H1 (cell line): Measurements from ENCODE around the gene MBD5. TPM values are rescaled to one million over a fixed set of nuclear protein-coding genes. Genes with fewer than 3 reads are reported as not detected.

Experiments used
- CTCF ChIA-PET: fragments of 300-600 bp; sonication (Branson Sonifier 250); formaldehyde crosslinking; loops from one replicate; lab custom pipeline; 2021; ENCODE audit not compliant: partially characterized antibody; lab: Charles Lee
- POLR2A ChIA-PET: fragments of 300-600 bp; sonication (Branson Sonifier 250); formaldehyde crosslinking; loops from one replicate; lab custom pipeline; 2021; ENCODE audit warnings: inconsistent platforms; ENCODE audit not compliant: partially characterized antibody; lab: Charles Lee
- DNase-seq, 2 experiments: peaks; one replicate each; pipeline versions ENCODE4 v3.0.0 to v3.0.0-alpha.2; 2010 to 2022; ENCODE audit warnings: low spot score in 2 of 2, low read depth in 1 of 2, mixed read lengths in 1 of 2
- FAIRE-seq: peaks from 2 replicates; lab custom pipeline; 2011; peaks lifted over from hg19 to GRCh38; lab: Jason Lieb, UNC
- H2AFZ ChIP-seq: 2 replicates; pipeline ENCODE4 v1.8.1; 2012; ENCODE audit warnings: low read length, inconsistent platforms
- H2AK5ac ChIP-seq: 2 replicates; pipeline ENCODE4 v1.6.1; 2013; ENCODE audit warnings: low read depth, low read length
- H2BK120ac ChIP-seq: replicated peaks from 2 replicates; pipeline ENCODE3; 2013; ENCODE audit warnings: low read depth, low read length, inconsistent platforms
- H2BK12ac ChIP-seq: 2 replicates; pipeline ENCODE4 v1.6.1; 2013; ENCODE audit warnings: low read depth, low read length
- H2BK15ac ChIP-seq: 2 replicates; pipeline ENCODE4 v1.6.1; 2013; ENCODE audit warnings: low read length
- H2BK20ac ChIP-seq: 2 replicates; pipeline ENCODE4 v1.6.1; 2013; ENCODE audit warnings: low read length
- H2BK5ac ChIP-seq: 2 replicates; pipeline ENCODE4 v1.6.1; 2013; ENCODE audit warnings: low read depth, low read length
- H3K14ac ChIP-seq: 2 replicates; pipeline ENCODE4 v1.6.1; 2013; ENCODE audit warnings: inconsistent platforms; ENCODE audit not compliant: insufficient read length
- H3K18ac ChIP-seq: 2 replicates; pipeline ENCODE4 v1.6.1; 2013; ENCODE audit warnings: low read length; ENCODE audit errors: extremely low read depth
- H3K23ac ChIP-seq: 2 replicates; pipeline ENCODE4 v1.6.1; 2013; ENCODE audit warnings: inconsistent platforms; ENCODE audit not compliant: insufficient read length
- H3K23me2 ChIP-seq: 2 replicates; pipeline ENCODE4 v1.6.1; 2013; ENCODE audit warnings: low read depth, low read length
- H3K27ac ChIP-seq: 2 replicates; pipeline ENCODE4 v1.6.1; 2011; ENCODE audit warnings: low read depth, low read length, inconsistent platforms
- H3K27me3 ChIP-seq, 4 experiments: replicated peaks in 1 of 4; 1 replicate in 1 of 4; 2 replicates in 3 of 4; pipeline versions ENCODE4 v1.6.1 to v1.8.1; 2011 to 2013; ENCODE audit warnings: low read length in 3 of 4, mild to moderate bottlenecking in 3 of 4, inconsistent platforms in 2 of 4, mixed read lengths in 2 of 4, moderate library complexity in 1 of 4; ENCODE audit not compliant: control insufficient read depth in 3 of 4, insufficient read depth in 3 of 4; ENCODE audit errors: extremely low read depth in 1 of 4
- H3K36me3 ChIP-seq, 4 experiments: 2 replicates each; pipeline versions ENCODE4 v1.6.1 to v1.8.1; 2011 to 2013; ENCODE audit warnings: mild to moderate bottlenecking in 4 of 4, low read length in 3 of 4, moderate library complexity in 2 of 4, control low read depth in 1 of 4, inconsistent platforms in 1 of 4; ENCODE audit not compliant: insufficient read depth in 4 of 4, control insufficient read depth in 2 of 4
- H3K4ac ChIP-seq: replicated peaks from 2 replicates; pipeline ENCODE3; 2013; ENCODE audit warnings: low read length, low read depth, mixed read lengths, inconsistent platforms; ENCODE audit not compliant: insufficient read length
- H3K4me1 ChIP-seq, 4 experiments: replicated peaks in 1 of 4; 1 replicate in 1 of 4; 2 replicates in 3 of 4; pipeline versions ENCODE4 v1.6.1 to v1.8.1; 2011 to 2013; ENCODE audit warnings: low read length in 3 of 4, inconsistent platforms in 2 of 4, mixed read lengths in 1 of 4; ENCODE audit not compliant: insufficient read depth in 4 of 4, control insufficient read depth in 3 of 4
- H3K4me2 ChIP-seq, 2 experiments: 2 replicates each; pipeline versions ENCODE4 v1.6.1 to v1.8.1; 2011 to 2013; ENCODE audit warnings: low read depth in 2 of 2, low read length in 2 of 2, control low read depth in 1 of 2, inconsistent platforms in 1 of 2, mild to moderate bottlenecking in 1 of 2; ENCODE audit not compliant: insufficient read depth in 1 of 2
- H3K4me3 ChIP-seq, 4 experiments: fragments of 200-600, 300-600 bp in 1 of 4; sonication (generic), shearing (Covaris generic), sonication (Bioruptor Twin) in 1 of 4; 2 replicates each; pipeline versions ENCODE4 v1.5.1 to v1.8.1; 2011 to 2016; ENCODE audit warnings: low read length in 4 of 4, low read depth in 3 of 4, control low read depth in 2 of 4, inconsistent platforms in 2 of 4, mild to moderate bottlenecking in 2 of 4, mixed read lengths in 1 of 4, moderate library complexity in 1 of 4; ENCODE audit not compliant: insufficient read depth in 2 of 4; ENCODE audit errors: extremely low read depth in 1 of 4
- H3K56ac ChIP-seq: replicated peaks from 2 replicates; pipeline ENCODE3; 2013; ENCODE audit warnings: low read depth, mild to moderate bottlenecking, mixed read lengths, low read length, inconsistent platforms; ENCODE audit not compliant: insufficient read length
- H3K79me1 ChIP-seq: 2 replicates; pipeline ENCODE4 v1.6.1; 2013; ENCODE audit warnings: low read depth, low read length, control low read depth
- H3K79me2 ChIP-seq, 2 experiments: 2 replicates each; pipeline versions ENCODE4 v1.6.1 to v1.8.1; 2012 to 2013; ENCODE audit warnings: low read length in 2 of 2, mild to moderate bottlenecking in 2 of 2, inconsistent platforms in 1 of 2; ENCODE audit not compliant: insufficient read depth in 2 of 2, control insufficient read depth in 1 of 2
- H3K9ac ChIP-seq, 4 experiments: replicated peaks in 1 of 4; 1 replicate in 1 of 4; 2 replicates in 3 of 4; pipeline versions ENCODE4 v1.6.1 to v1.8.1; 2011 to 2013; ENCODE audit warnings: low read depth in 3 of 4, low read length in 3 of 4, control low read depth in 2 of 4, mild to moderate bottlenecking in 2 of 4, moderate library complexity in 2 of 4, inconsistent platforms in 1 of 4; ENCODE audit errors: extremely low read depth in 1 of 4
- H3K9me3 ChIP-seq, 2 experiments: 2 replicates each; pipeline versions ENCODE4 v1.6.1 to v1.8.1; 2012 to 2013; ENCODE audit warnings: mild to moderate bottlenecking in 2 of 2, moderate library complexity in 2 of 2, control low read depth in 1 of 2, inconsistent platforms in 1 of 2, low read depth in 1 of 2, low read length in 1 of 2, mixed read lengths in 1 of 2; ENCODE audit not compliant: insufficient read depth in 2 of 2
- H4K20me1 ChIP-seq, 2 experiments: replicated peaks in 1 of 2; 2 replicates each; pipeline versions ENCODE3 to v1.8.1; 2011 to 2013; ENCODE audit warnings: inconsistent platforms in 2 of 2, low read length in 2 of 2, mild to moderate bottlenecking in 1 of 2; ENCODE audit not compliant: insufficient read depth in 2 of 2, control insufficient read depth in 1 of 2
- H4K5ac ChIP-seq: 2 replicates; pipeline ENCODE4 v1.6.1; 2013; ENCODE audit warnings: low read length, low read depth, mixed read lengths, inconsistent platforms; ENCODE audit not compliant: insufficient read length
- H4K8ac ChIP-seq: 2 replicates; pipeline ENCODE4 v1.8.0; 2013; ENCODE audit warnings: mild to moderate bottlenecking, moderate library complexity, low read length, inconsistent platforms; ENCODE audit not compliant: insufficient read depth; ENCODE audit errors: extremely low read depth
- H4K91ac ChIP-seq: replicated peaks from 2 replicates; pipeline ENCODE3; 2013; ENCODE audit warnings: low read length, mixed read lengths, inconsistent platforms; ENCODE audit not compliant: insufficient read length
- BCL11A ChIP-seq, 2 experiments: IDR thresholded peaks; one replicate each; pipeline ENCODE4 v1.6.1; 2011; ENCODE audit warnings: low read depth in 2 of 2, low read length in 2 of 2, mild to moderate bottlenecking in 2 of 2
- CBX8 ChIP-seq: fragments of 300-800, 300-1000 bp; sonication (generic); IDR thresholded peaks from 2 replicates; pipeline ENCODE4 v1.7.1; 2016; ENCODE audit warnings: low read depth, low read length, borderline replicate concordance
- CTCF ChIP-seq, 3 experiments: IDR thresholded peaks; 1 replicate in 2 of 3; 2 replicates in 1 of 3; pipeline versions ENCODE4 v1.5.1 to v1.6.1; 2011; ENCODE audit warnings: low read length in 3 of 3, mild to moderate bottlenecking in 3 of 3, inconsistent platforms in 2 of 3, low read depth in 1 of 3, moderate library complexity in 1 of 3; ENCODE audit not compliant: insufficient read depth in 1 of 3; ENCODE audit errors: control extremely low read depth in 1 of 3
- EZH2 ChIP-seq: fragments of 200-600 bp; sonication (generic); IDR thresholded peaks from 2 replicates; pipeline ENCODE4 v1.7.1; 2012; ENCODE audit warnings: low read depth, mild to moderate bottlenecking, moderate library complexity, low read length, inconsistent platforms; ENCODE audit not compliant: severe bottlenecking
- JUND ChIP-seq: IDR thresholded peaks from 2 replicates; pipeline ENCODE4 v1.6.1; 2011; ENCODE audit warnings: mild to moderate bottlenecking, improper control_type of control experiment, low read length
- KDM1A ChIP-seq: fragments of 200-600, 300-600 bp; sonication (generic); IDR thresholded peaks from 2 replicates; pipeline ENCODE4 v1.7.1; 2016; ENCODE audit warnings: mild to moderate bottlenecking, low read length, borderline replicate concordance
- NANOG ChIP-seq: IDR thresholded peaks from 2 replicates; pipeline ENCODE4 v1.6.1; 2011; ENCODE audit warnings: low read length, low read depth, mild to moderate bottlenecking, inconsistent platforms; ENCODE audit not compliant: insufficient read depth, poor library complexity, severe bottlenecking
- POLR2AphosphoS5 ChIP-seq: IDR thresholded peaks from 2 replicates; pipeline ENCODE4 v1.6.1; 2011; ENCODE audit warnings: low read depth, low read length
- SP2 ChIP-seq: IDR thresholded peaks from 2 replicates; pipeline ENCODE4 v1.6.1; 2012; ENCODE audit warnings: mild to moderate bottlenecking, low read length, inconsistent platforms
- SUZ12 ChIP-seq: fragments of 200-600 bp; sonication (generic); IDR thresholded peaks from 2 replicates; pipeline ENCODE4 v1.6.1; 2012; ENCODE audit warnings: mild to moderate bottlenecking, inconsistent platforms, low read length, moderate library complexity, mixed read lengths
- TAF7 ChIP-seq: optimal IDR thresholded peaks from 2 replicates; pipeline ENCODE3; 2011; ENCODE audit warnings: low read depth, mild to moderate bottlenecking, inconsistent platforms, low read length, moderate library complexity, borderline replicate concordance
- TEAD4 ChIP-seq: IDR thresholded peaks from 2 replicates; pipeline ENCODE4 v1.6.1; 2012; ENCODE audit warnings: low read depth, low read length, inconsistent platforms, mixed read lengths
- WGBS, 2 experiments: shearing (Covaris generic) in 1 of 2; methylation state at CpG; one replicate each; pipeline versions ENCODE4 v1.1.6 to v1.1.7; 2013 to 2015; ENCODE audit warnings: low lambda C conversion rate in 2 of 2, mixed read lengths in 2 of 2, inconsistent platforms in 1 of 2, low coverage in 1 of 2, missing lambda C conversion rate in 1 of 2; ENCODE audit not compliant: insufficient replicate concordance in 2 of 2, insufficient coverage in 1 of 2, insufficient read length in 1 of 2; ENCODE audit errors: extremely low coverage in 1 of 2, missing lambda C conversion rate in 1 of 2; 5-methylcytosine and 5-hydroxymethylcytosine counted together
- polyA plus RNA-seq, 7 experiments: library from polyadenylated mRNA; depleted of rRNA in 3 of 7; stranded (reverse) in 5 of 7; unstranded in 2 of 7; fragments of >200 nt in 5 of 7; fragments of 200-250 nt in 2 of 7; gene quantifications; 1 replicate in 5 of 7; 2 replicates in 1 of 7; 4 replicates in 1 of 7; pipeline versions ENCODE4 v1.2.1 to v1.2.3, GENCODE V29; 2011 to 2013; ENCODE audit warnings: missing spikeins in 2 of 7, mixed read lengths in 2 of 7
- total RNA-seq: library from RNA; stranded (reverse); fragmentation: NEBNext Ultra II Directional; extraction: Animal tissue kit (Norgen Biotek cat#: 25700); gene quantifications from 2 replicates; pipeline ENCODE4 v1.2.1, GENCODE V29; 2021

MBD5 gene
- total and polyA plus RNA-seq, 2 of the 8 experiments (the other 6 are each of a cell fraction or from before 2014, with no cell fraction given), result 9.7 to 29.4 TPM

GRCh38 chr2:148124271-148124670, 103.4 kb downstream of the MBD5 start:
- Histone ChIP-seq H4K5ac (no peak overlapping the region), H2BK12ac (no peak overlapping the region), H2BK120ac (no peak overlapping the region), H3K4ac (no peak overlapping the region), H2AK5ac (no peak overlapping the region), H3K4me3 (no peak overlapping the region), H3K14ac (no peak overlapping the region), H3K4me2 (no peak overlapping the region), H4K8ac (no peak overlapping the region), H3K23me2 (no peaks in the 10 kb centered on the region), H3K18ac (no peak overlapping the region), H3K27ac (no peak overlapping the region; the same call in 1 of the 2 replicates), H3K56ac (no peak overlapping the region), H3K9me3 (no peaks in the 10 kb centered on the region), H2AFZ (no peak overlapping the region), H2BK20ac (no peak overlapping the region), H4K91ac (no peak overlapping the region), H3K9ac (no peak overlapping the region), H3K23ac (no peak overlapping the region), H4K20me1 (no peaks in the 10 kb centered on the region), H2BK5ac (no peak overlapping the region), H3K36me3 (no peaks in the 10 kb centered on the region), H3K27me3 (no peaks in the 10 kb centered on the region), H3K79me1 (no peaks in the 10 kb centered on the region), H3K79me2 (no peaks in the 10 kb centered on the region), H2BK15ac (no peak overlapping the region), H3K4me1 (no peaks in the 10 kb centered on the region)
- DNase-seq (no peak), FAIRE-seq (no peak)
- POLR2A ChIA-PET, result no interaction called here
- 86% methylated on average over 2 of the region's 2 CpGs; no CpG with 5 or more reads in 1 of the 2 experiments for WGBS, 2 experiments
- TF ChIP-seq EZH2, result no peak
- TF ChIP-seq KDM1A, result no peak
- TF ChIP-seq NANOG, result no peak
- TF ChIP-seq CBX8, result no peak
- no peak for TF ChIP-seq POLR2AphosphoS5
- no peak for TF ChIP-seq SUZ12
- no peak for TF ChIP-seq SP2
- no peak for TF ChIP-seq TAF7
- no peak for TF ChIP-seq CTCF (IDR thresholded peaks at IDR 0.05; ENCODE audit: control extremely low read depth in 1 of 3, insufficient read depth in 1 of 3, low read depth in 1 of 3, low read length in 3 of 3)
- TF ChIP-seq BCL11A (IDR thresholded peaks at IDR 0.05; ENCODE audit: low read depth in 2 of 2, low read length in 2 of 2), result no peak
- TF ChIP-seq TEAD4, result no peak
- TF ChIP-seq JUND, result no peak
- CTCF ChIA-PET, result no interaction called here
